Spleen (tissue), 7 donors: Measurements from ENCODE around the gene CETP.

Experiments
- CTCF ChIP-seq, 11 experiments: fragments of 200-600 bp in 7 of 11; fragments of 450-650 bp in 4 of 11; sonication (generic) in 4 of 11; IDR thresholded peaks in 8 of 11; conservative IDR thresholded peaks in 3 of 11; 1 replicate in 7 of 11; 2 replicates in 4 of 11; pipeline versions ENCODE4 v1.4.0 to v1.8.0; 2016 to 2021; ENCODE audit warnings: antibody characterized with exemption in 11 of 11, inconsistent platforms in 4 of 11, mild to moderate bottlenecking in 1 of 11
- POLR2AphosphoS5 ChIP-seq, 3 donors: sonication (generic); formaldehyde crosslinking; IDR thresholded peaks; one replicate each; pipeline ENCODE4 v1.5.1; 2017; ENCODE audit warnings: antibody characterized with exemption in 3 of 3
- donor health status: DM: no; HTN: no; CAD: no; lungs with moderate emphysema.
- donor health status: DM: no; HTN: no; CAD: no.
- donor health status: DM: no; HTN: no; CAD: no.

GRCh38 chr16:56972403-56973293 is 10.9 kb downstream of the CETP start:
- no peak for TF ChIP-seq CTCF (IDR thresholded peaks at IDR 0.05 in 8 of 11, conservative IDR thresholded peaks at IDR 0.05 in 3 of 11)
- TF ChIP-seq POLR2AphosphoS5 (IDR thresholded peaks at IDR 0.05) = no peak
